ENCODE measurements around the gene VWA3B. TPM values are rescaled to one million over a fixed set of nuclear protein-coding genes. Genes with fewer than 3 reads are reported as not detected.
A peak's percentile ranks its signal among the peaks of the same experiment; 100 is the strongest.

VWA3B gene
- polyA plus RNA-seq, 3 donors, result not detected

- H3K36me3 ChIP-seq (replicated peaks in 1 of 2; ENCODE audit: control insufficient read depth in 1 of 2, insufficient read depth in 2 of 2, low read length in 2 of 2), result no peaks in the 10 kb centered on the region
- peak overlapping the region in 1 of 2 donors; percentile 73 for H3K4me3 Mint-ChIP-seq
- H3K4me3 ChIP-seq (replicated peaks in 1 of 3; ENCODE audit: low read depth in 2 of 3, low read length in 3 of 3), result no peak overlapping the region
- H3K79me2 ChIP-seq (ENCODE audit: insufficient read depth, low read length), result no peaks in the 10 kb centered on the region
- peaks cover 5% of the 10 kb centered on the region for H4K20me1 ChIP-seq (ENCODE audit: insufficient read depth, low read length)
- H3K36me3 Mint-ChIP-seq, result peaks cover 10 to 17% of the 10 kb centered on the region in 2 donors
- no peak for TF ChIP-seq CTCF (IDR thresholded peaks at IDR 0.05)
- H3K9me3 ChIP-seq (replicated peaks in 1 of 2; ENCODE audit: control insufficient read depth in 1 of 2, insufficient read depth in 1 of 2, low read length in 2 of 2), result peaks cover 2 to 3% of the 10 kb centered on the region in 2 donors
- no peak for DNase-seq
- H3K27ac ChIP-seq (ENCODE audit: low read depth in 1 of 2, low read length in 2 of 2), result no peak overlapping the region
- H3K27ac Mint-ChIP-seq, result no peak overlapping the region
- no peak overlapping the region for H2AFZ ChIP-seq (ENCODE audit: insufficient read depth, low read depth, low read length, poor library complexity, severe bottlenecking)
- no peak overlapping the region for H3K4me2 ChIP-seq (replicated peaks; ENCODE audit: extremely low read depth, low read length, poor library complexity, severe bottlenecking)
- H3K9ac ChIP-seq (ENCODE audit: insufficient read depth, low read length, poor library complexity, severe bottlenecking), result no peak overlapping the region
- peaks cover 43 to 80% of the 10 kb centered on the region in 2 donors for H3K27me3 ChIP-seq (ENCODE audit: control insufficient read depth in 2 of 2, insufficient read depth in 2 of 2, low read length in 2 of 2)
- 100% methylated on average over 2 of the region's 2 CpGs for WGBS (ENCODE audit: insufficient coverage)
- peaks cover 23% of the 10 kb centered on the region for H3K4me1 Mint-ChIP-seq
- intact Hi-C loops (cut with micrococcal nuclease), result loop anchor here in 1 of 2 donors (5.0 kb wide), 1 partner anchor 54 kb away; no protein-coding TSS in a partner anchor
- peaks cover 70 to 90% (median 75%) of the 10 kb centered on the region in 3 donors for H3K27me3 Mint-ChIP-seq (ENCODE audit: low read depth in 3 of 3)
- peaks cover 18% of the 10 kb centered on the region in 2 donors for H3K4me1 ChIP-seq (ENCODE audit: control insufficient read depth in 1 of 2, insufficient read depth in 2 of 2, low read length in 2 of 2)
- H3K9me3 Mint-ChIP-seq, result peaks cover 2 to 10% (median 5%) of the 10 kb centered on the region in 7 donors
These were observed 49.2 kb upstream of the VWA3B start for GRCh38 chr2:98037666-98038336.

- Histone ChIP-seq H3K27ac (ENCODE audit: low read depth in 1 of 2, low read length in 2 of 2) (no peak overlapping the region), H3K27me3 (ENCODE audit: control insufficient read depth in 2 of 2, insufficient read depth in 2 of 2, low read length in 2 of 2) (peaks cover 40 to 78% of the 10 kb centered on the region in 2 donors), H3K9ac (ENCODE audit: insufficient read depth, low read length, poor library complexity, severe bottlenecking) (no peak overlapping the region), H3K4me3 (replicated peaks in 1 of 3; ENCODE audit: low read depth in 2 of 3, low read length in 3 of 3) (peak overlapping the region in 1 of 3 experiments; percentile 25), H3K79me2 (ENCODE audit: insufficient read depth, low read length) (no peaks in the 10 kb centered on the region), H3K4me2 (replicated peaks; ENCODE audit: extremely low read depth, low read length, poor library complexity, severe bottlenecking) (peak overlapping the region; percentile 34), H3K4me1 (ENCODE audit: control insufficient read depth in 1 of 2, insufficient read depth in 2 of 2, low read length in 2 of 2) (peaks cover 18% of the 10 kb centered on the region in 2 donors), H3K9me3 (replicated peaks in 1 of 2; ENCODE audit: control insufficient read depth in 1 of 2, insufficient read depth in 1 of 2, low read length in 2 of 2) (peaks cover 7 to 16% of the 10 kb centered on the region in 2 donors), H4K20me1 (ENCODE audit: insufficient read depth, low read length) (peaks cover 5% of the 10 kb centered on the region), H2AFZ (ENCODE audit: insufficient read depth, low read depth, low read length, poor library complexity, severe bottlenecking) (no peak overlapping the region), H3K36me3 (replicated peaks in 1 of 2; ENCODE audit: control insufficient read depth in 1 of 2, insufficient read depth in 2 of 2, low read length in 2 of 2) (no peaks in the 10 kb centered on the region)
- Mint-ChIP-seq H3K36me3 (peaks cover 14 to 15% of the 10 kb centered on the region in 2 donors), H3K27ac (peak overlapping the region in 6 of 7 donors; percentile 46 to 91 (median 62)), H3K4me1 (peaks cover 20% of the 10 kb centered on the region), H3K27me3 (ENCODE audit: low read depth in 3 of 3) (peaks cover 72 to 92% (median 76%) of the 10 kb centered on the region in 3 donors), H3K9me3 (peaks cover 14 to 24% (median 18%) of the 10 kb centered on the region in 7 donors), H3K4me3 (peak overlapping the region in 1 of 2 donors; percentile 68)
- 51% methylated on average over 10 of the region's 12 CpGs for WGBS (ENCODE audit: insufficient coverage)
- intact Hi-C loops (cut with micrococcal nuclease), result loop anchor here in 1 of 2 donors (5.0 kb wide), 1 partner anchor 53 kb away; no protein-coding TSS in a partner anchor
- TF ChIP-seq CTCF (IDR thresholded peaks at IDR 0.05), result no peak
- peak; percentile 75 to 91 (median 80) for DNase-seq
These were observed 47.7 kb upstream of the VWA3B start for GRCh38 chr2:98039085-98039756.

Measured in CD14-positive monocyte (primary cell).